HTR-8/SVneo (cell line): ENCODE data around the gene SCGN.

Source experiments
- DNase-seq: peaks from one replicate; pipeline ENCODE4 v3.0.0; 2011; ENCODE audit warnings: low spot score, mixed read lengths; ENCODE audit not compliant: insufficient read length
- FAIRE-seq: peaks from 2 replicates; lab custom pipeline; 2011; peaks lifted over from hg19 to GRCh38; lab: Jason Lieb, UNC

SCGN gene

GRCh38 chr6:25639653-25640052, 12.4 kb upstream of the SCGN start:
- FAIRE-seq (no peak), DNase-seq (no peak)

- no peak for DNase-seq
These were observed 11.6 kb upstream of the SCGN start for GRCh38 chr6:25640446-25640845.

GRCh38 chr6:25640891-25641290, 11.1 kb upstream of the SCGN start:
- no peak for DNase-seq
- no peak for FAIRE-seq

More at GRCh38 chr6:25640446-25640845, 11.6 kb upstream of the SCGN start:
- no peak for FAIRE-seq

- FAIRE-seq: no peak
- no peak for DNase-seq
These were observed 10.6 kb upstream of the SCGN start for GRCh38 chr6:25641377-25641776.

GRCh38 chr6:25641940-25642666, 9.9 kb upstream of the SCGN start:
- DNase-seq (no peak), FAIRE-seq (no peak)

GRCh38 chr6:25642667-25643328, 9.2 kb upstream of the SCGN start:
- FAIRE-seq (no peak), DNase-seq (no peak)

GRCh38 chr6:25645916-25646315, 6.1 kb upstream of the SCGN start:
- DNase-seq (no peak), FAIRE-seq (no peak)

- DNase-seq (no peak), FAIRE-seq (no peak)
These were observed 2.4 kb upstream of the SCGN start for GRCh38 chr6:25649611-25650010.

- DNase-seq: no peak
- no peak for FAIRE-seq
These were observed 3.7 kb downstream of the SCGN start for GRCh38 chr6:25655723-25656122.

GRCh38 chr6:25659633-25660368, 7.8 kb downstream of the SCGN start:
- DNase-seq (no peak), FAIRE-seq (no peak)

GRCh38 chr6:25660512-25660911, 8.5 kb downstream of the SCGN start:
- DNase-seq (peak; percentile 26), FAIRE-seq (peak; percentile 36)

- no peak for FAIRE-seq
These were observed 9.2 kb downstream of the SCGN start for GRCh38 chr6:25661129-25661779.

GRCh38 chr6:25665455-25665854, 13.4 kb downstream of the SCGN start:
- FAIRE-seq: no peak
- no peak for DNase-seq

More at GRCh38 chr6:25661129-25661779, 9.2 kb downstream of the SCGN start:
- DNase-seq: no peak

GRCh38 chr6:25669413-25669812, 17.4 kb downstream of the SCGN start:
- FAIRE-seq: no peak
- no peak for DNase-seq

- FAIRE-seq: no peak
- DNase-seq: no peak
These were observed 18.2 kb downstream of the SCGN start for GRCh38 chr6:25670208-25670607.

GRCh38 chr6:25670793-25671513, 18.9 kb downstream of the SCGN start:
- FAIRE-seq: no peak

GRCh38 chr6:25671652-25672051, 19.6 kb downstream of the SCGN start:
- FAIRE-seq (no peak), DNase-seq (no peak)

More at GRCh38 chr6:25670793-25671513, 18.9 kb downstream of the SCGN start:
- no peak for DNase-seq

- FAIRE-seq: no peak
These were observed 23.2 kb downstream of the SCGN start for GRCh38 chr6:25675167-25675566.

GRCh38 chr6:25676775-25677174, 24.8 kb downstream of the SCGN start:
- DNase-seq (no peak), FAIRE-seq (no peak)

More at GRCh38 chr6:25675167-25675566, 23.2 kb downstream of the SCGN start:
- no peak for DNase-seq

GRCh38 chr6:25681848-25682247, 29.8 kb downstream of the SCGN start:
- FAIRE-seq (no peak), DNase-seq (no peak)
